ENCODE results near the gene TICAM1. TPM values are rescaled to one million over a fixed set of nuclear protein-coding genes. Genes with fewer than 3 reads are reported as not detected.

The TICAM1 gene
- total and polyA plus RNA-seq, 2 of the 13 experiments (the other 11 are each of a cell fraction or from before 2014, with no cell fraction given), result 0.33 to 0.95 TPM

DNA sequence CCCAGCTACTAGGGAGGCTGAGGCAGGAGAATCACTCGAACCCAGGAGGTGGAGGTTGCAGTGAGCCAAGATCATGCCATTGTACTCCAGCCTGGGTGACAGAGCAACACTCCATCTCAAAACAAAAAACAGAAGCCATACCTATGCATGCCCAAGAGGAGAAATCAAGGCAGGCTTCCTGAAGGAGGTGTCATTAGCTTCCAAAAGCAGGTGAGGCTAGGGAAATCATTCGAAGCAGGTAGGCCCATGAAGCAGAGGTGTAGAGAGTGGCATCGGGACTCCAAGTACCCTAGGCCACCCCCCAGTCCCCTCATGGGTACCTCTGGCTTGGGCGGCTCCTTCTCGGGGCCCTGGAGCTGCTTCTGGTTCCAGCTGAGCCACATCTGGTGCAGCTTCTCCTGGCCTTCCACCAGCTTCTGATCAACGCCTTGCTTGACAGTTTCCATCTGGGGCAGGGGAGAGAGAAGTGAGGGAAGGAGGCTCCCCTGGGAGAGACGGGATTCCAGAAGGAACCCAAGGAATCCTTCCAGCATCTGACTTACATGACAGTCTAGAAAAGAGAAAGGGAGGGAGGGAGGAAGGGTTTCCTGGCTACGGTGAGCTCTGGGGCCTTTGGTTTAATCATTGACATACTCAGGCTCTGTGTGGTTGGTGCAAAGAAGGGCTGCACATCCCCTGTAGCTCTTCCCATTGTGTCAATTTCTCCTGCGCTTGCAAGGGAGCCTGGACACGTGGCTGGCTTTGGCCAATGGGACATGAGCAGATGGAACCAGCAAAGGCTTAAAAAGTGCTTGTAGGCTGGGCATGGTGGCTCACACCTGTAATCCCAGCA lies 13.1 kb upstream of the TICAM1 start:
- Histone ChIP-seq H3K9me3 (ENCODE audit: low read length) (no peaks in the 10 kb centered on the region), H3K9ac (ENCODE audit: insufficient read depth, low read depth, low read length) (no peak overlapping the region), H3K27ac (ENCODE audit: extremely low read length, insufficient read depth, low read length) (peak overlapping the region; percentile 11), H3K27me3 (ENCODE audit: control insufficient read depth in 1 of 2, insufficient read depth in 2 of 2, low read length in 2 of 2) (no peaks in the 10 kb centered on the region), H3K4me1 (ENCODE audit: insufficient read depth, low read length) (peaks cover 47% of the 10 kb centered on the region), H3K36me3 (replicated peaks in 1 of 2; ENCODE audit: control insufficient read depth in 1 of 2, insufficient read depth in 2 of 2, low read length in 2 of 2) (peaks cover 15 to 36% of the 10 kb centered on the region in 2 experiments; a peak in 4 of 5 replicates), H3K79me2 (ENCODE audit: insufficient read depth, low read length) (no peaks in the 10 kb centered on the region), H3K4me3 (replicated peaks in 1 of 3; ENCODE audit: insufficient read depth in 1 of 3, low read depth in 2 of 3, low read length in 3 of 3) (no peak overlapping the region), H4K20me1 (ENCODE audit: insufficient read depth, low read length) (no peaks in the 10 kb centered on the region), H3K4me2 (ENCODE audit: low read depth, low read length) (0 out of 2 replicates have a peak overlapping the region, but pooled peaks have one; percentile 20), H2AFZ (ENCODE audit: low read length) (no peak overlapping the region)
- 68% methylated on average over 10 of the region's 10 CpGs for WGBS (ENCODE audit: low lambda C conversion rate)
- POLR2A ChIA-PET, result interaction anchor here (0.6 to 1.3 kb wide), 6 partner anchors 11 to 52 kb away, joined by 3 to 7 read pairs (median 3); partner anchors contain the start of genes PLIN3 and TICAM1
- in situ Hi-C loops (cut with HindIII; ENCODE audit: extremely low pct_ligation_motif_present, low pct_unique_long_range_greater_than_20kb) (no loop called here), intact Hi-C loops (cut with micrococcal nuclease; ENCODE audit: unreplicated experiment) (no loop called here)
- BruUV-seq (replicated peaks), result no TSS peak
- FAIRE-seq (peak; percentile 70), DNase-seq (ENCODE audit: low spot score) (peak; percentile 75), ATAC-seq (peak; percentile 89)
- CTCF ChIA-PET (ENCODE audit: low intra/inter-chr PET ratio, low total read pairs), result no interaction called here
- TF ChIP-seq HMG20B (CRISPR knock-in tag; conservative IDR thresholded peaks at IDR 0.05), result no peak
- TF ChIP-seq XBP1 (CRISPR knock-in tag; IDR thresholded peaks at IDR 0.05), result no peak
- 0 out of 2 replicates have a peak, but pooled peaks have one; percentile 14 for TF ChIP-seq GABPB1 (CRISPR knock-in tag; IDR thresholded peaks at IDR 0.05)
- TF ChIP-seq, protein P1, sequence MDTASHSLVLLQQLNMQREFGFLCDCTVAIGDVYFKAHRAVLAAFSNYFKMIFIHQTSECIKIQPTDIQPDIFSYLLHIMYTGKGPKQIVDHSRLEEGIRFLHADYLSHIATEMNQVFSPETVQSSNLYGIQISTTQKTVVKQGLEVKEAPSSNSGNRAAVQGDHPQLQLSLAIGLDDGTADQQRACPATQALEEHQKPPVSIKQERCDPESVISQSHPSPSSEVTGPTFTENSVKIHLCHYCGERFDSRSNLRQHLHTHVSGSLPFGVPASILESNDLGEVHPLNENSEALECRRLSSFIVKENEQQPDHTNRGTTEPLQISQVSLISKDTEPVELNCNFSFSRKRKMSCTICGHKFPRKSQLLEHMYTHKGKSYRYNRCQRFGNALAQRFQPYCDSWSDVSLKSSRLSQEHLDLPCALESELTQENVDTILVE (CRISPR knock-in tag; IDR thresholded peaks at IDR 0.05), result no peak
- TF ChIP-seq, protein P2, sequence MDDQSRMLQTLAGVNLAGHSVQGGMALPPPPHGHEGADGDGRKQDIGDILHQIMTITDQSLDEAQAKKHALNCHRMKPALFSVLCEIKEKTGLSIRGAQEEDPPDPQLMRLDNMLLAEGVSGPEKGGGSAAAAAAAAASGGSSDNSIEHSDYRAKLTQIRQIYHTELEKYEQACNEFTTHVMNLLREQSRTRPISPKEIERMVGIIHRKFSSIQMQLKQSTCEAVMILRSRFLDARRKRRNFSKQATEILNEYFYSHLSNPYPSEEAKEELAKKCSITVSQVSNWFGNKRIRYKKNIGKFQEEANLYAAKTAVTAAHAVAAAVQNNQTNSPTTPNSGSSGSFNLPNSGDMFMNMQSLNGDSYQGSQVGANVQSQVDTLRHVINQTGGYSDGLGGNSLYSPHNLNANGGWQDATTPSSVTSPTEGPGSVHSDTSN (CRISPR knock-in tag; IDR thresholded peaks at IDR 0.05; ENCODE audit: borderline replicate concordance), result no peak
- TF ChIP-seq ZEB1 (IDR thresholded peaks at IDR 0.05; ENCODE audit: insufficient replicate concordance, low read depth), result no peak
- TF ChIP-seq NBN (conservative IDR thresholded peaks at IDR 0.05), result no peak
- no peak for TF ChIP-seq ARNT2 (CRISPR knock-in tag; IDR thresholded peaks at IDR 0.05; ENCODE audit: low read depth)
- TF ChIP-seq SRSF4 (IDR thresholded peaks at IDR 0.05; ENCODE audit: low read depth, low read length, poor library complexity, severe bottlenecking), result no peak
- no peak for TF ChIP-seq NCOA2 (CRISPR knock-in tag; IDR thresholded peaks at IDR 0.05)
- TF ChIP-seq FOXK1 (CRISPR knock-in tag; IDR thresholded peaks at IDR 0.05; ENCODE audit: borderline replicate concordance, low read depth), result no peak
- TF ChIP-seq ELF1 (CRISPR knock-in tag; IDR thresholded peaks at IDR 0.05), result no peak
- TF ChIP-seq, protein P3, sequence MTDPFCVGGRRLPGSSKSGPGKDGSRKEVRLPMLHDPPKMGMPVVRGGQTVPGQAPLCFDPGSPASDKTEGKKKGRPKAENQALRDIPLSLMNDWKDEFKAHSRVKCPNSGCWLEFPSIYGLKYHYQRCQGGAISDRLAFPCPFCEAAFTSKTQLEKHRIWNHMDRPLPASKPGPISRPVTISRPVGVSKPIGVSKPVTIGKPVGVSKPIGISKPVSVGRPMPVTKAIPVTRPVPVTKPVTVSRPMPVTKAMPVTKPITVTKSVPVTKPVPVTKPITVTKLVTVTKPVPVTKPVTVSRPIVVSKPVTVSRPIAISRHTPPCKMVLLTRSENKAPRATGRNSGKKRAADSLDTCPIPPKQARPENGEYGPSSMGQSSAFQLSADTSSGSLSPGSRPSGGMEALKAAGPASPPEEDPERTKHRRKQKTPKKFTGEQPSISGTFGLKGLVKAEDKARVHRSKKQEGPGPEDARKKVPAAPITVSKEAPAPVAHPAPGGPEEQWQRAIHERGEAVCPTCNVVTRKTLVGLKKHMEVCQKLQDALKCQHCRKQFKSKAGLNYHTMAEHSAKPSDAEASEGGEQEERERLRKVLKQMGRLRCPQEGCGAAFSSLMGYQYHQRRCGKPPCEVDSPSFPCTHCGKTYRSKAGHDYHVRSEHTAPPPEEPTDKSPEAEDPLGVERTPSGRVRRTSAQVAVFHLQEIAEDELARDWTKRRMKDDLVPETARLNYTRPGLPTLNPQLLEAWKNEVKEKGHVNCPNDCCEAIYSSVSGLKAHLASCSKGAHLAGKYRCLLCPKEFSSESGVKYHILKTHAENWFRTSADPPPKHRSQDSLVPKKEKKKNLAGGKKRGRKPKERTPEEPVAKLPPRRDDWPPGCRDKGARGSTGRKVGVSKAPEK (CRISPR knock-in tag; IDR thresholded peaks at IDR 0.05; ENCODE audit: borderline replicate concordance), result no peak

Data from HepG2 (cell line).